HG03565 (cell line): Measurements from ENCODE around the gene PLIN5.

Experiments
- ATAC-seq: cut with Tn5 transposase; IDR thresholded peaks from one replicate; pipeline ENCODE4 v1.9.1; 2021; ENCODE audit warnings: mild to moderate bottlenecking, moderate library complexity; ENCODE audit not compliant: unreplicated experiment

Gene PLIN5, protein sequence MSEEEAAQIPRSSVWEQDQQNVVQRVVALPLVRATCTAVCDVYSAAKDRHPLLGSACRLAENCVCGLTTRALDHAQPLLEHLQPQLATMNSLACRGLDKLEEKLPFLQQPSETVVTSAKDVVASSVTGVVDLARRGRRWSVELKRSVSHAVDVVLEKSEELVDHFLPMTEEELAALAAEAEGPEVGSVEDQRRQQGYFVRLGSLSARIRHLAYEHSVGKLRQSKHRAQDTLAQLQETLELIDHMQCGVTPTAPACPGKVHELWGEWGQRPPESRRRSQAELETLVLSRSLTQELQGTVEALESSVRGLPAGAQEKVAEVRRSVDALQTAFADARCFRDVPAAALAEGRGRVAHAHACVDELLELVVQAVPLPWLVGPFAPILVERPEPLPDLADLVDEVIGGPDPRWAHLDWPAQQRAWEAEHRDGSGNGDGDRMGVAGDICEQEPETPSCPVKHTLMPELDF

DNA sequence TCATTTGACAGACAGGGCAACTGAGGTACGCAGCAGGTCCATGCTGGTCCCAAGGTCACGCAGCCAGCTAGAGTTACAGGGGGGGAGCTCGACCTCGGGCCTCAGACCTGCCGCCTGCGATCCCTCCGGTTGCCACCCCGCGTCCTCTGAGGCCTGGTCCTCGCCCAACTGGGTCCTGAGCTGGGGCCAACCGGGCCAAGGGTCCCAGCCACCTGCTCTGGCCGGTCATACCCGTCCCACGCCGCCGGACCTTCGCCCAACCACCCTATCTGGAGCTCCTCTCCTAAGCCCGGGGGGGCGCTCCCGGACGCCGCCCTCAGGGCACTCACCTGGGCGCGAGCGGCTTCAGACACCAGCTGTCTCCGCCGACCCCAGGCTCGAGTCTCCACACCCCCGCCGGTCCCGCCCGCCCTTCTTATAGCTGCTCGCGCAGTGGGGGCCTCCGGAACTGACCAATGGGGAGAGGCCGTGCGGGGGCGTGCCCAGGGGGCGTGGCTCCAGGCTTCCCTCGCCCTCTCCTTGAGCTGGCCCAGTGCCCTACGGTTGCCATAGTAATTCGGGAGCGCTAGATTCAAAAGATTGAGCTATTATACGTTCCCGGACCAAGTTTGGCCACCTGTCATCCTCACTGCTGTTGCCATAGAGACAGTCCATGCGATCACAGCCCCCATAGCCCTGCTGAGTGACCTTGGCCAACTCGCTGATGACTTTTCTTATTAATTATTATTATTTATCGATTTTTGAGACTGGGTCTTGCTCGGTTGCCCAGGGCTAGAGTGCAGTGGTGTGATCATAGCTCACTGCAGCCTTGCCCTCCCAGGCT lies at the start of gene PLIN5:
PLIN5 (minus strand) TSS at position 389 of the 823 bp plus-strand sequence. CDS start 1,150 bp downstream, outside the sequence.
- ATAC-seq, result no peak

DNA sequence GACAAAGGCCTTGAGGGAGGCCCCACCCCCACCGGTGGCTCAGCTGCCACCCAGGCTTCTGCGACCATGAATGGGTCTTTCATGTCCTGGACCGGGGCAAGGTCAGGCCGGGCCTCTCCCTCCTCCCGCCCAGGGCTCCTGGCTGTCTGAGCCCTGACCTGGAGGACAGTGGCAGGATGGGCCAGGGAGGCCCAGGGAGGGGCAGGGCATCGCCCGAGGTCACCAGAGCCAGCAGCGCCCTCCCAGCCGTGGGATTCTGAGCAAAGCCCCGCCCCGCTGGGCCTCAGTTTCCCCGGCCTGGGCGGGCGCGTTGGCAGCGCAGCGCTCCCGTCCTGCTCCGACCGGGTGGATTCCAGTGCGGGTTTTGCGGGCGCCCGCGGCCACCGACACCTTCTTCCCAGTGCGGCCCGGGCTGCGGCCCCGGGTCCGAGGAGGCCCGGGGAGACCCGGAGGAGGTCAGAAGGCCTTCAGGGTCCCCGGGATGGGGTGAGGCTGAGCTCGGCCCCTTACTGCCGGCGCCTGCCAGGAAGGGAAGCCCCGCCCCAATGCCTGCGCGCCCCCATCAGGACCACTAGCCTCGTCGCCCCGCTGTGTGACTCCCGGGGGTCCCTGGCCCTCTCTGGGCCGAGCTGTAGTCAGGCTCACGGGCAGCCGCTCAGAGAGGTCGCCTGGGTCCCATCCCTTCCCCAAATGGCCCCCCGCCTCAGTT lies 49.1 kb upstream of the PLIN5 start:
- ATAC-seq, result no peak

DNA sequence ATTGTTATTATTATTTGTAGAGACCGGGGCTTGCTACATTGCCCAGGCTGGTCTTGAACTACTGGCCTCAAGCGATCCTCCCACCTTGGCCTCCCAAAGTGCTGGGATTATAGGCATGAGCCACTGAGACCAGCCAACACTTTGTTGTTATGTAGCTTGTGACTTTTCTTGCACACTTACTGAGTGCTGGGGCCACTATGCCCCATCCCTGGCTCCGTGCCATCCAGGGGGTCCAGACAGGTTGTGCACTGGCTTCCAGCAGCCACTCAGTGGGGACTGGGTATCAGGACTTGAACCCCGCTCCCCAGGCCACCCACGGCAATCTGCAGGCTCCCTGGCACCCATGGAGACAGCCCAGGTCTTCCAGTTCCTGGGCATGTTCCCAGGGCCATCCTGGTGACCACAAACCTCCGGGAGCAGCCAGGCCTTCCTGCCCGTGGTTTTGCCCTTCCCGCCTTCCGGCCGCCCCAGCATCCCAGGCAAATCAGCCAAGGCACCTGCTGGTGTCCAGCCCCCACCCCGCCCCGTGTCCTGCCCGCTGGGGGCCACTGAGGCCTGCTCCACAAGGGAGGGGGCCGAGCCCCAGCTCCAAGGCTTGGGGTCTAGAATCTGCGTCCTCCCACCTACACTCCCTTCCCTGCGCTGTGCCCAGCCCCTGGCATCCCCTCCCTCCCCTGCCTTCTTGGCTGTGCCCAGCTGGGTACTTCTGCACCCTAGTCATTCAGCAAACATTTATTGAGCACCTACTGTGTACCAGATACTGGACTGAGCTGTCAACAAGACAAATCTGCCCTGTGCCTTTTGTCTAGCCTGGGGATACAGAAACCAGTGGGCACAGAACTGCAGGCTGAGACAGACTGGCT lies 48.2 kb upstream of the PLIN5 start:
- no peak for ATAC-seq

DNA sequence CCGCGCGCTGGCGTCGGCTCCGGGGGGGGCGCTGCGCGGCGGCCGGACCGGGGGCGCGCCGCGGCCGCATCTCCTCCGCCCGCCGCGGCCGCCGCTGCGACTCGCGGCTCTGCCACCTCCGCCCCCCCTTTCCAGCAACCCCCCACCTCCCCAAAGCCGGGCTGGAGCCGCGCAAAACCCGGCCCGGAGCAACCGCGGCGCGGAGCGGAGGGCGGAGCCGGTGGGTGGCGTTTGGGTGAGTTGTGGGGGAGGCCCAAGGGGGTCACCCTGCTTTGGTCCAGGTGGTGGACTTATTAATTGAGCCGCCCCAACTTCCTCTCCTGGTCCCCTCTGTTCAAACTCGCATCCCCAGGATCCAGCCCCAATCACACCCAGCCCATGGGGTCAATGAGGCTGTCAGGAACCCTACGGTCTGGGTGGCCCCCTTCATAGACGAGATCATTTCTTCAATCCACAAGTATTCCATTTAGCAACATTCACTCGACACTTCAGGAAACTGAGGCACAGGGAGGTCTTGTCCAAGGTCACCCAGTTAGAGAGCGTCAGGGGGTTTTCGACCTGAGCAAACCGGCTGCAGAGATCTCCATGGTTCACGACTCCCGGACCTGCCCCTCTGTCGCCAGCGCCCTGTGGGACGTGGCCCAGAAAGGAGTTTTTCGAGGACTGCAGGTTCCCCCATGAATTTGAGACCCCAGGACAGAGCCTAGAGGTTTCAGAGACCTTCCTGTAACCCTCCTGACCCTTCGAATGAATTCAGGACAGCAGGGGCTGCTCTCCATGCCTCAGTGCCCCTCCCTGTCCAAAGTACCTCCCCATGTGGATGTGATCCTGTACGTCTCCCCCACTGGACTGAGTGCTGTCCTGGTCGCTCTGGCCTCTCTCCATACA lies 46.9 kb upstream of the PLIN5 start:
- no peak for ATAC-seq

DNA sequence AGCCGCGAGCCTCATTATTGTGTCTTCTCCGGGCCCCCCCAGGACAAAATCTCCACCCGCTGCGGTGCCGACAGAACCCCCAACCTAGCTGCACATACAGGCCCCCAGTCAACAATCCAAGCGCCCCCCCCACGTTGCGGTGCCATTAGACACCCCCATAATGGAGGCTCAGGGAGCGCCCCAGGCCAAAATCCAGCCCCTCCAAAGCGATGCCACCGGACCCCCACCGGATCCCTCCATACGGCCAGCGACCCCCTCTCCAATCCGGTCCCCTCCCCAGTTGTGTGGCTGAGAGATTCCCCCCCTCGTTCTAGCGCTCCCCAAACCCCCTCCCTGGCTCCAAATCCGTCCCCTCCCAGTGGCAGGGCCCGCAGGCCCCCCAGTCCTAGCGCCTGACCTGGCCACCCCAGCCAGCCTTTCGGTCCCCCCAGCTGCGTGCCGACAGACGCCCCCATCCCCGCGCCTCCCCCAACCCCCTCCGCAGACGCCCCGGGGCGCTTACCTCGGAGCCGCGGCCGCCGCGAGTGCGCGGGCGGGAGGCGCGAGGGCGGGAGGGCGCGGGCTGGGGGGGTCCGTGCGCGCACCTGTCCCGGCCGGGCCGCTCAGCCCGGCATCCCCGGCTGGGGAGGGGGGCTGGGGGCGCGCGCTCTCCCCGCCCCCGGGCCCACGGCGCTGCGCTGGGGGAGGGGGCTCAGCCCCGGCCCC lies 46.1 kb upstream of the PLIN5 start:
- ATAC-seq, result no peak

DNA sequence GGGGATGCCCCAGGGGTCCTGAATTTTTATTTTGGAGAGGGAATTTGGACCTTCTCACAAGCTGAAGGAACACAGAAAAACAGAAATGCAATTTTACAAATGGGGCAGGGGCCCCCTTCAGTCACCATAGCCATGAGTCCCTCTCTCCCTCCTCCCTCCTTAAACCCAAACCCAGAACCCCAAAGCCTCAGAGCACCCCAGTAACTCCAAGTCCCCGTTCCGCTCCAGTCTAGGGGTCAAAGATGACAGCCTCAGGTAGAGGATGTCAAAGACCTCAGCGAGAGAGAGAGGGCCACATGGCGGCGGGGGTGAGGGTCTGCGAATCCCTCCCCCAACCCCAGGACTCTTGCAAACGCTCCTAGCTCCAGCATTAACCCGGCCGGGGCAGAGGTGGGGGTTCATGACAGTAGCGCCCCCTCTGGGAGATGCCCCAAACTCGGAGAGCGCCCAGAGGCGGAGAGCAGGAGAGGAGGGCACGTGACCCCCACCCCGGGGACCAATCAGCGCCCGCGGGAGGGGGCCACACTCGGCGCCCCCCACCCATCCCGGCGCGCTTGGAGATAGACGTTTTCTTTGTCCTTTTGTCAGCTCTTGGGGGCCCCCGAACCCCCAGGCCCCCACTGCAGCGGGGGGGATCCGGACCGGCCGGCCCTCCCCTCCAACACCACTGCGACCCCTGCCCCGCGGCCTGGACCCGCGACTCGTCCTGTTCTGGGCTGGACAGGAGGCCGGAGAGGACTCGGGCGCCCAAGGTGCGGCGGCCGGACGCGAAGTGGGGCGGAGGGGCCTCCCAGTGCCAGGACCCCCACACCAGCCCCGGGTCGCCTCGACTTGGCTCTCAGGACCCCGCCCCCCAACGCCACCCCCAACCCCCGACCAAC lies 45.2 kb upstream of the PLIN5 start:
- ATAC-seq, result no peak

DNA sequence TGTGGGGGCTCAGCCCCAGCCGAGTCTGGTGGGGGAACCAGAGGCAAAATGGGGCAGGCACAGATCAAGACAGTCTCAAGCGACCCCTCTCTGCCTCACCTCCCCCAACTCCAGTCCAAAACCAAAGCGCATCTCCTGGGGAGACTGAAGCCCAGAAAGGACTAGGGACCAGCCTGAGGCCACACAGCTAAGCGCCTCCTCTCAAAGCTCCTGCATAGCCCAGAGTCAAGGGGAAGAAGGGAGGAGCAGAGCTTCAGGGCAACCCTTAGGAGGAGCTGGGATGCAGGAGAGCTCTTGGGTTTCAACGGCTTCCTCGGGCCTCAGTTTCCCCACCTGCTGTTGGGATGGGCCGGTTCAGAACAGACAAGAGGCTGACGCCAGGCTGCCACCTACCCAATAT lies 44.4 kb upstream of the PLIN5 start:
- ATAC-seq, result no peak

DNA sequence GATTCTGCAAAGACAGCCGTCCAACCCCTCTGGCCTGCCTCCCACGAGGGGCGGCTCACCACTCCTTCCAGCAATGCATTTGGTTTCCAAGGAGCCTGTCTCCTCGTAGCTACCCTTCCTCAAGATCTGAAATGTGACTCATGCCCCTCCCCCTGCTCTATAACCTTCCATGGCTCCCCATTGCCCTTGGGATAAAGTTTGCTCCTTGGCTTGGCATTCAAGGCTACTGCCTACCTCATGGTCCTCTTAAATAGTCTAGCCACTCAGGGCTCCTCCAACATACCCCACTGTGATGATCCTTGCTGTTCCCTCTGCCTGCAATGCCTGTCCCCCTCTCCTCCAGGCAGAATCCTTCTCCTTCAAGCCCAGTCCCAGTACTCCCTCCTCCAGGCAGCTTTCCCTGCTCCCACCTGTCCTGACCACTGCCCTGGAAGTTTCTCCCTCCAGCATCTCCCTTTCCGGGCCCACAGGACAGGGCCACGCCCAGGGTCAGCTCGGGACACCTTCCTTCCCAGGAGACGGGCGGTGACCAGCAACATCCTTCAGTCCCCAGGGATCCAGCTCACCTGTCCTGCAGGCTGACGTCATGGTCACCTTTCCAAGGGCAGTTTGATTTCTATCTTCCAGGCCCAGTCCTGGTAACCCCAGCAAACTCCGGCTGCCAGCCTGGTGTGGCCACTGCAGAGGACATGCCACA lies 43.7 kb upstream of the PLIN5 start:
- ATAC-seq, result no peak

DNA sequence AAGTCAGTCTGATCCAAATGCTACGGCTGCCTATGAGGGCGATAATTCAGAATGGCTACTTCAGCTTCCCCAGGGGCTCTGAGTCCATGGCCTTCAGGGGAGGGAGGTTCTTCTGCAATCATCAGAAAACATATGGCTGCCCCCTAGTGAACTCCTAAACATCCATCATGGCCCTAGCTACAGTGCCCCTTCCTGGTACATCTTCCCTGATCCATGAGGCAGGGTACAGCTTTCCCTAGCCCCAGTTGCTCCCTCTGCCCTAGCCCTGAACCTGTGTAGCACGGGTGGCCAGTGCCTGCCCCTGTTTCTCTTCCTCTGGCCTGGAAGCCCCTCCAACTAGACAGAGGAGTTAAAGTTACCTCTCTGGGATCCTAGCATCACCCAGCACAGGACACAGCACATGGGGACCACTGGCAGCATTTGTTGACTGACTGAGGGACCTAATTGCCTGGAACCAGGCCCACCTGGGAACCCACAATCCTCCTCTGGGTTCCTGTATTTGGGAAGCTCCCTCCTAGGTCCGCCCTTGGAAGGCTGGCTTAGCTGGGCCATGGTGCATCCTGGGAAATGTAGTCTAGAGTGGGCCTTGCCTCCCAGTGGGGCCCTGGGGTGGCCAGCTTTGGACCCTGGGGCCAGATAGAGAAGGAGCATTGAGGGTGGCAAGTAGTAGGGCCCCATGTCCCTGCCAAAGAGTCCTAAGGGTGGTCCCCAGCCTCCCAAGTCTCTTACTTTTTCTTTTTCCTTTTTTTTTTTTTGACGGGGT lies 42.2 kb upstream of the PLIN5 start:
- no peak for ATAC-seq

DNA sequence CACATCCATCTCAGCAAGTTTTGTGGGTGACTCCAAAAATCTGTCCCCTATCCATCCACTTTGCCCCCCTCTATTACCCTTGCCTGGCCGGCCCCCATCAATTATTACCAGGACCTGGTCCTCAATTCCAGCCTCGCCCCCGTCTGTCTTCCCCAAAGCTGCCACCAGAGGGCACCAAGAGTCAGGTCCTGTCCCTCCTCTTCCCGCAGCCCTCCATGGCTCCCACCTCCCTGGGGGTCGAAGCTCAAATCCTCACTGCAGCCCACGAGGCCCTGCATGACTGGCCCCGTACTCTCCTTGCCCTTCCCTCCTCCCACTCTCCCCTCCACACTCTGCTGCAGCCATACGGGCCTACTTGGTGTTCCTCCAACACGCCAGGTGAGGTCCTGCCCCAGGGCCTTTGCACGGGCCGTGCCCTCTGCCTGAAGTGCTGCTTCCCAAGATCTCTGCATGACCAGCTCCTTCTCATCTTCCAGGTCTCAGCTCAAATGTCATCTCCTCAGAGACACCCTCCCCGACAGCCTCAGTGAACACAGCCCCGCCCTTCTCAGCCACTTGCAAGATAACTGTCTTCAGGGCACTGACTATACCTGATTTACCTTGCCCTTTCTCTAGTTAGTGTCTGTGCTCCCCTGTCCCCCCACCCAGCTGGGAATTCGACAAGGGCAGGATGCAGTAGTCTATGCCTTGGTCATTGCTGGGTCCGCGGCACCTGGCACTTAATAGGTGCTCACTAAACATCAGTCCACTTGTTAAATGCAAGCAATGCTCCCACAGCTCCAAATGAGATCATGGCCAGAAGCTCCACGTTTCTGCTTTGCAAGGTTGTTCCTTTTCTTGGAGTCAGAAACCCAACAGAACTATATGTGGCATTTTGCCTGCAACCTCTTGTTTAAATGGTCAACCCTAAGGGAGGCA lies 41.3 kb upstream of the PLIN5 start:
- no peak for ATAC-seq

DNA sequence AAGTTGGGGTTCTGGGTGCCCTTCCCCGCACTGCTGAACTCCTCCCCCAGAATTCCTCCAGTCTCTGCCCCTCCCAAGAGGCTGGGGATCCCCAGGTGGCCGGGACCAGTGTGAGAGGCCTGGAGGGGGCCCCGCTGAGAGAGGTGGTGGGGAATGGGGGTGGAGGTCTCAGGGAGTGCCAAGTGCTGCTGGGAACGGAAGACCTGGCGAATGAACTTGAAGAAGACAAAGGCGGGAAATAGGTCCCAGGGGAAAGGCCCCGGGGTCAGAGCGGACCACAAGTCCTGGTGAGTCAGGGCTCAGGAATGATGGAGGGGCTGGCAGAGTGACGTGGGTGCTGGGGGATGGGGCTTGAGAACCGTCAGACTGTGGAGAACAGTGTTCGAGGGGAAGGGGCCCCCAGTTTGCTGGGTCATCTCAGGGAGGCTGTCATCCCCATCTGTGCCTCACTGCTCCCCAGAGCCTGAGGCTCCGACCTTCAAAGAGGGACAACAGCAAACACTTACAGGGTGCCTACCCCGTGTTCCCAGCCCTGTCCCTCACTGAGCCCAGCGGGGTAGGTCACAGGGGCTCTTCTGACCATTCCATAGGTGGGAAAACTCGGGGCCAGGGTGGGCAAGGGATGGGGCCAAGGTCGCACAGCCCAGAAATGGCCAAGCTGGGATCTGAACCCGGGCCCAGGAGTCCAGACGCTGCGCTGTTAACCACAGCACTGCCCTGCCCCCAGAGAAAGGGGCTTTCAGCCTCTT lies 40.4 kb upstream of the PLIN5 start:
- ATAC-seq, result no peak

DNA sequence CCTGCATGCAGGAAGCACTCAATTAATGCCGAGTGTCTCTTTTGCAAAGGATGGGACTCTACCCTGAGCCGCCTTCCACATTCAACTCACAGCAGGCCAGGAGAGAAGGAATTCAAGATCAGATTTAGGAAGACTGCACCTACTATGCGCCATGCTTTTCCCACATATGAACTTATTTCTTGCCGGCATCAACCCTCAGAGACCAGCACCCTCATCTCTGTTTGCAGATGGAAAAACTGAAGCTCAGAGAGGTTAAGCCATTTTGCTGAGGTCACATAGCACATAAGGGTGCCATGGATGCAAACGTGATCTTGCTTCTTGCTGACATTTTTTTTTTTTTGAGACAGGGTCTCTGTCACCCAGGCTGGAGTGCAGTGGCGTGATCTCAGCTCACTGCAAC lies 38.7 kb upstream of the PLIN5 start:
- no peak for ATAC-seq

DNA sequence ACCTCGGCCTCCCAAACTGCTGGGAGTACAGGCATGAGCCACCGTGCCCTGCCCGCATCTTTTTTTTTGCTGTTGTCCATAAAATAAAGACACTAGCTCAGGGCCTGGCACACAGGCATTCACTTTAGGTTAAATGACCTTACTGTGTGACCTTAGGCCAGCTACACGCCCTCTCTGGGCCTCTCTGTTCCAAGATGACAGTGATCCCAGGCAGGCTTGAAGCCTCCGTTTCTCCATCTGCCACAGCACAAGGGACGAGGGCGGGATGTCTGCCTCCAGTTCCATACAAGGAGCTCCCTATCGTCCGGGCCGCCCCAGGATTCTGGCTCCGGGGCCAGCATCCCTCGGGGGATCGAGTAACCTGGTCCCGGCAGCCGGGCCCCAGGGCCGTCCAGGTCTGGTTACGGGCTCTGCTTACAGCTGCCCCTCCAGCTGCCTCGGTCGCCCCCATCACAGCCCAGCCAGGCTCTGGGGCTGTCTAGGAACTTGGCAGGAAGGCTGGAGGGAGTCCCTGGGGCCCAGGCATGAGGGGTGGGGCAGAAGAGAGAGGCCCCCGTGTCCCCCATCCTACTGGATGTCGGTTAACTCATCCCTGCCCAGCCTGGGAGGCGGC lies 36.4 kb upstream of the PLIN5 start:
- no peak for ATAC-seq

DNA sequence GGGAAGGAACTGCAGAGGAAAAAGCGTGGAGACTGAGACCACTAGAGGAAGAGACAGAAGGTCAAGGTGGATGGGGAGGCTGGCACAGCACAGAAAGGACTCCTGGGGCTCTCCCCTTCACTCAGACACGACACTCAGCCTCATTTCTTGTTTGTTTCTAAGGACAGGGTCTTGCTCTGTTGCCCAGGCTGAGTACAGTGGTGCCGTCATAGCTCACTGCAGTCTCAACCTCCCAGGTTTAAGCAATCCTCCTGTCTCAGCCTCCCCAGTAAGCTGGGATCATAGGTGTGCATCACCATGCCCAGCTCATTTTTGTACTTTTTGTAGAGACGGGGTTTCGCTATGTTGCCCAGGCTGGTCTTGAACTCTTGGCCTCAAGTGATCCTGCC lies 35.9 kb upstream of the PLIN5 start:
- ATAC-seq, result no peak
